Tibial nerve (tissue), 4 donors: ENCODE measurements around the gene ZNF662. TPM values are rescaled to one million over a fixed set of nuclear protein-coding genes. Genes with fewer than 3 reads are reported as not detected.

Experiments used
- DNase-seq, 2 donors: peaks; one replicate each; pipeline ENCODE4 v3.0.0-alpha.2; 2019; ENCODE audit warnings: low spot score in 2 of 2
- H3K27ac ChIP-seq, 4 donors: fragments of 200-600 bp; sonication (generic) in 3 of 4; one replicate each; pipeline ENCODE4 v1.5.1; 2017 to 2019; ENCODE audit warnings: mild to moderate bottlenecking in 1 of 4
- H3K27me3 ChIP-seq, 2 donors: fragments of 200-600 bp; sonication (generic) in 1 of 2; one replicate each; pipeline versions ENCODE4 v1.5.1 to v1.6.0; 2017 to 2019
- H3K36me3 ChIP-seq, 3 donors: fragments of 200-600 bp; sonication (generic); one replicate each; pipeline ENCODE4 v1.5.1; 2018 to 2019
- H3K4me1 ChIP-seq, 4 donors: fragments of 200-600 bp; sonication (generic) in 3 of 4; one replicate each; pipeline ENCODE4 v1.5.1; 2017 to 2019
- H3K4me3 ChIP-seq, 4 donors: fragments of 200-600 bp; sonication (generic) in 3 of 4; one replicate each; pipeline ENCODE4 v1.5.1; 2017 to 2019; ENCODE audit warnings: mild to moderate bottlenecking in 1 of 4, moderate library complexity in 1 of 4
- H3K9me3 ChIP-seq, 4 donors: fragments of 200-600 bp; sonication (generic) in 3 of 4; one replicate each; pipeline ENCODE4 v1.5.1; 2017 to 2019
- CTCF ChIP-seq, 5 experiments: fragments of 200-600 bp in 3 of 5; fragments of 450-650 bp in 2 of 5; sonication (generic) in 3 of 5; IDR thresholded peaks; one replicate each; pipeline ENCODE4 v1.5.1; 2016 to 2019; ENCODE audit warnings: antibody characterized with exemption in 5 of 5, mild to moderate bottlenecking in 3 of 5, moderate library complexity in 2 of 5
- EP300 ChIP-seq, 2 donors: sonication (generic); formaldehyde crosslinking; IDR thresholded peaks; one replicate each; pipeline ENCODE4 v1.6.1; 2017; ENCODE audit warnings: antibody characterized with exemption in 2 of 2, mild to moderate bottlenecking in 1 of 2
- POLR2A ChIP-seq, 2 donors: fragments of 450-650 bp; IDR thresholded peaks; one replicate each; pipeline ENCODE4 v1.6.1; 2017; ENCODE audit warnings: antibody characterized with exemption in 2 of 2, mild to moderate bottlenecking in 2 of 2, moderate library complexity in 2 of 2
- WGBS, 2 donors: methylation state at CpG; one replicate each; pipeline ENCODE4 v1.1.5; 2018; 5-methylcytosine and 5-hydroxymethylcytosine counted together
- total RNA-seq, 4 donors: library from RNA; depleted of rRNA; stranded (reverse); fragments of >200 nt; gene quantifications; one replicate each; pipeline ENCODE4 v1.1.0, GENCODE V29; 2016

Gene ZNF662
- total RNA-seq, 4 donors from 2014 or later: 9.0 to 20.0 (median 16.7) TPM

GRCh38 chr3:42936157-42936981 lies 30.4 kb downstream of the ZNF662 start:
- H3K27me3 ChIP-seq: no peaks in the 10 kb centered on the region
- 63 to 77% methylated on average over 41 to 42 of the region's 43 CpGs for WGBS, 2 donors
- H3K4me1 ChIP-seq: no peaks in the 10 kb centered on the region
- peak overlapping the region; percentile 23 to 42 (median 34) for H3K4me3 ChIP-seq
- peaks cover 0 to 3% (median 0%) of the 10 kb centered on the region in 4 donors for H3K9me3 ChIP-seq
- DNase-seq: no peak
- H3K36me3 ChIP-seq: peaks cover 0 to 22% (median 0%) of the 10 kb centered on the region in 3 donors
- no peak for TF ChIP-seq CTCF (IDR thresholded peaks at IDR 0.05)
- peak overlapping the region in 1 of 4 donors; percentile 40 for H3K27ac ChIP-seq

GRCh38 chr3:42937334-42937733 lies 31.4 kb downstream of the ZNF662 start:
- Histone ChIP-seq H3K27ac (no peak overlapping the region), H3K4me1 (no peaks in the 10 kb centered on the region), H3K36me3 (peaks cover 0 to 30% (median 0%) of the 10 kb centered on the region in 3 donors), H3K27me3 (no peaks in the 10 kb centered on the region), H3K9me3 (peaks cover 0 to 3% (median 0%) of the 10 kb centered on the region in 4 donors), H3K4me3 (no peak overlapping the region)
- 85 to 93% methylated on average over 3 of the region's 3 CpGs for WGBS, 2 donors
- DNase-seq: no peak
- TF ChIP-seq CTCF (IDR thresholded peaks at IDR 0.05): no peak
- TF ChIP-seq POLR2A (IDR thresholded peaks at IDR 0.05): no peak
- no peak for TF ChIP-seq EP300 (IDR thresholded peaks at IDR 0.05)

GRCh38 chr3:42942693-42943092 lies 36.8 kb downstream of the ZNF662 start:
- Histone ChIP-seq H3K4me1 (no peaks in the 10 kb centered on the region), H3K27ac (no peak overlapping the region), H3K27me3 (no peaks in the 10 kb centered on the region), H3K4me3 (no peak overlapping the region), H3K36me3 (peaks cover 0 to 32% (median 0%) of the 10 kb centered on the region in 3 donors), H3K9me3 (no peaks in the 10 kb centered on the region)
- 80 to 85% methylated on average over 1 of the region's 1 CpG for WGBS, 2 donors
- TF ChIP-seq POLR2A (IDR thresholded peaks at IDR 0.05): no peak
- TF ChIP-seq EP300 (IDR thresholded peaks at IDR 0.05): no peak
- no peak for TF ChIP-seq CTCF (IDR thresholded peaks at IDR 0.05)
- DNase-seq: no peak

GRCh38 chr3:42946050-42946449 lies 40.1 kb downstream of the ZNF662 start:
- 85 to 89% methylated on average over 5 of the region's 5 CpGs for WGBS, 2 donors
- Histone ChIP-seq H3K9me3 (no peaks in the 10 kb centered on the region), H3K4me3 (no peak overlapping the region), H3K27ac (no peak overlapping the region), H3K27me3 (no peaks in the 10 kb centered on the region), H3K36me3 (peaks cover 0 to 17% (median 0%) of the 10 kb centered on the region in 3 donors), H3K4me1 (no peaks in the 10 kb centered on the region)
- DNase-seq: no peak
- TF ChIP-seq CTCF (IDR thresholded peaks at IDR 0.05): no peak

- H3K4me1 ChIP-seq: peaks cover 0 to 3% (median 0%) of the 10 kb centered on the region in 4 donors
Observed at GRCh38 chr3:42957573-42957972, 51.6 kb downstream of the ZNF662 start.

More at GRCh38 chr3:42957573-42957972, 51.6 kb downstream of the ZNF662 start:
- H3K27me3 ChIP-seq: no peaks in the 10 kb centered on the region
- 81 to 83% methylated on average over 3 of the region's 3 CpGs for WGBS, 2 donors
- no peak for TF ChIP-seq POLR2A (IDR thresholded peaks at IDR 0.05)
- TF ChIP-seq CTCF (IDR thresholded peaks at IDR 0.05): no peak
- TF ChIP-seq EP300 (IDR thresholded peaks at IDR 0.05): no peak
- H3K9me3 ChIP-seq: no peaks in the 10 kb centered on the region
- no peak for DNase-seq
- no peak overlapping the region for H3K4me3 ChIP-seq
- no peaks in the 10 kb centered on the region for H3K36me3 ChIP-seq
- no peak overlapping the region for H3K27ac ChIP-seq
